CD4-positive, alpha-beta T cell treated with Interleukin-6 for 4 hours (primary cell): ENCODE results near the gene UPF1.

Experiments used
- DNase-seq: peaks from one replicate; pipeline ENCODE4 v3.0.0-alpha.2; 2020; ENCODE audit warnings: mixed read lengths

The UPF1 gene

DNA sequence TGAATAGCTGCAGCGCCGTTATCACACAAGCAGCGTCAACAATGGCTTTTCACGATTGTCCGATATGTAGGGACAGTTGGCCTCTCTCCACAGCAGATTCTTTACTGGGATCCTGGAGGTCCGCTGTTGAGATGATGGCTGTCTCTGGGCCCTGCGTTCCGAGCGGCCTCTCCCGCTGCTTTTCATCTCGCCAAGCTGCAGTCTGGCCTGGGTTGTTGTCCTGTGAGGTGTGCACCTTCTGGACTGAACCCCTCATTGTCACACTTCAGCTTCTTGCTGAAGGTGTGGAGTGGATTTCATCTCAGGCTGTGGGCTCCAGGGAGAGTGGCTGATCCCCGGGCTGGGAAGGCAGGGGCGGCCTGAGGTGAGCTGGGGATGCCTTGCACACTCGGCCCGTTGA lies 9.6 kb downstream of the UPF1 start:
- DNase-seq = no peak

DNA sequence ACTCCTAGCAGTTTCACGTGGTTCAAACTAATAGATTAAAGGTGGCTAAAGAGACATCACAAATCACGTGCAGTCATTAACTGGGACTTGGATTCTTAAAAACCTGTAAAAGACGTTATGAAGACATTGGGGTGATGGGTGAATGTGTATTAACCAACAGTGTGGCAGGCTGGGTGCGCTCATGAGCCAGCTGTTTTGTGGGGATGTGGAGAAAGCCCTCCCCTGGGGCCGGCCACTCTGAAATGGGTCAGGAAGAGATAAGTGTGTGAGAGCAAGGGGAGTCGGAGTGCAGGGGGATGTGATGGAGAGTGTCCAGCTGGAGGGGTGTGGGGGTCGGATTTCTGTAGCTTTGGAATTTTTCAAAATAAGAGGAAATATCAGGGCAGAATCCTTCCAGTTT lies 10.4 kb downstream of the UPF1 start:
- DNase-seq = no peak

DNA sequence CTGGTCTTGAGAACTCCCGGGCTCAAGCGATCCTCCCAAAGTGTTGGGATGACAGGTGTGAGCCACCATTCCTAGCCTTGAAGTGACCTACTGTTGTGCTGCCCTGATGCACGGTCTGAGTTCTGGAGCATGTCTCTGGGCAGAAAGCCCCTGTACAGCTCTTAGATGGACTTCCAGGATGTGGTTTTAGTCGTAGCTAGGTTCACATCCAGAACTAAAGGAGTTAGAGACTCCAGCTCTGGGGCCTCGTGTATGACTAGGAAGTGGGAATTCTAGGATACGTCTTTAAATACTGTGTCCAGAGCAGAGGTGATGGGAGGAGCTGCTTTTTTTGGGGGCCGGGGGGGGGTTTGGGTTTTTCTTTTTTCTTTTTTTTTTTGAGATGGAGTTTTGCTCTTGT lies 12.2 kb downstream of the UPF1 start:
- no peak for DNase-seq

DNA sequence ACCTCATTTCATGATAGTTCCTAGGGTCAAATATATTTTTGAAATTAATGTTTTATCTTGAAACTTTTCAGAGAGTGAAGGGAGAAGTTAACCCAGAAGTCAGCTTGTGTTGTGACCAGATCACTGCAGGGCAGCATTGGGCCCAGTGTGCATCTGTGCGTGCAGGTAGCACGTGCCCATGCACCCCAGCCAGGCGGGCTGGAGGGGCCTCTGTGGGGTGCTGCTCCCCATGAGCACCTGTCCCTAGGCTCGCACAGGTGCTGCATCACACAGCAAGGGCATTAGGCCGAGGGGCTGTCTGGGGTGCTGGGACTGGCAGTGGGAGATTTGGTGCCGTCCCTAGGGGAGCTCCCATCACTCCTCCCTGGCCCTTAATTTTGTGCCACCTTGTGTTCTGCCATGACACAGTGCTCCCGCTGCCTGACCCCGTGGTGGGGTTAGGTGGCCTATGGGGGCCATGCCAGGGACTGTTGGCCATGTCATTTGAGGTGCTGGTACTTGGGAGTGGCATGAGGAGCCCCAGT lies 13.1 kb downstream of the UPF1 start:
- no peak for DNase-seq

- DNase-seq = no peak
Observed at GRCh38 chr19:18845961-18846360, 14.2 kb downstream of the UPF1 start.

DNA sequence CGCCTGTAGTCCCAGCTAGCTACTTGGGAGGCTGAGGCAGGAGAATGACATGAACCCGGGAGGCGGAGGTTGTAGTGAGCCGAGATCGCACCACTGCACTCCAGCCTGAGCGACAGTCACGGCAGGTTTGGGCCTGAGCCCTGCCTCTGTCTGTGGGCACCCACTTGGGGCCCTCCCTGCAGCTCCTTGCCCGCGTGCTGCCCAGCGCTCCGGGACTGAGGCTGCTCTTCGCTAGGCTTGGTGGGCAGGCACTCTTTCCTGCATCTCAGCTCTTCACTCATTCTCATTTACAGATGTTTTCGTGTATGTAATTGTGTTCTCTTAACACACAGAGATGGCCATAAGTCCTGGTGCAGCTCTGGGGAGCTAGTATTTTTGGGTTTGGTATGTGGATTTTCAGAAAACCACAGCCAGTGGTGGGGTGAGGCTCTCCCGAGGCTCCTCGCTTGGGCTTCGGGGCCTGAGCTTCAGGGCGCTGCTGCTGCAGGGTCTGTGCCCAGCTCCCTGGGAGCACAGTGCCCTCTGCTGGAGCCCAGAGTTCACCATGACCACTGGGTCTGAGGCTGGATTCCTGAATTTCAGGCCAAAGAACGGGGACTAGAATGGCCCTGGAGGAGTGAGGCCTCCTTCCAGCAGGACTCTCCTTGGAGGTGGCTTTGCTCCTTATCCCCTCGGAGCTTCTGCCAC lies 15.2 kb downstream of the UPF1 start:
- DNase-seq = peak; percentile 74

- no peak for DNase-seq
Observed at GRCh38 chr19:18847549-18848463, 16.0 kb downstream of the UPF1 start.

GRCh38 chr19:18848878-18849661 lies 17.3 kb downstream of the UPF1 start:
- no peak for DNase-seq

DNA sequence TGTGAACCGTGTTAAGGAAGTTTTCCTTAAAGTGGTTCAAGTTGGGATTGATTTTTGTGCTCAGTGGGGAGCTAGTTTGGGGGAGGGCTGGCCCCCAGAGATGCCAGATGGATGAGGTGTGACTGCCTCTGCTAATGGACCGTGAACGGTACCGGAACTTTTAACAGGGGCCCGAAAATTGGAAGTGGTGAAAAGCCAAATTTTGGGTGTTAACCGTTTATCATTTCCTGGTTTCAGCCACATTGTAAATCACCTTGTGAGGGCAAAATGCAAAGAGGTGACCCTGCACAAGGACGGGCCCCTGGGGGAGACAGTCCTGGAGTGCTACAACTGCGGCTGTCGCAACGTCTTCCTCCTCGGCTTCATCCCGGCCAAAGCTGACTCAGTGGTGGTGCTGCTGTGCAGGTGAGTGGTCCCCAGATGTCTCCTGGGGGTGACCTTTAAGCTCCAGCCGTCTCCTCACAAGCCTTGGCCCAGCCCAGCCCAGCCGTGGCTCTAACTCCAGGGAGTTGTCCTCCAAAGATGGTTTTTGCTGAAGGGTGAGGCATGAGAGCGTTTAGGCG lies 18.2 kb downstream of the UPF1 start:
- no peak for DNase-seq

DNA sequence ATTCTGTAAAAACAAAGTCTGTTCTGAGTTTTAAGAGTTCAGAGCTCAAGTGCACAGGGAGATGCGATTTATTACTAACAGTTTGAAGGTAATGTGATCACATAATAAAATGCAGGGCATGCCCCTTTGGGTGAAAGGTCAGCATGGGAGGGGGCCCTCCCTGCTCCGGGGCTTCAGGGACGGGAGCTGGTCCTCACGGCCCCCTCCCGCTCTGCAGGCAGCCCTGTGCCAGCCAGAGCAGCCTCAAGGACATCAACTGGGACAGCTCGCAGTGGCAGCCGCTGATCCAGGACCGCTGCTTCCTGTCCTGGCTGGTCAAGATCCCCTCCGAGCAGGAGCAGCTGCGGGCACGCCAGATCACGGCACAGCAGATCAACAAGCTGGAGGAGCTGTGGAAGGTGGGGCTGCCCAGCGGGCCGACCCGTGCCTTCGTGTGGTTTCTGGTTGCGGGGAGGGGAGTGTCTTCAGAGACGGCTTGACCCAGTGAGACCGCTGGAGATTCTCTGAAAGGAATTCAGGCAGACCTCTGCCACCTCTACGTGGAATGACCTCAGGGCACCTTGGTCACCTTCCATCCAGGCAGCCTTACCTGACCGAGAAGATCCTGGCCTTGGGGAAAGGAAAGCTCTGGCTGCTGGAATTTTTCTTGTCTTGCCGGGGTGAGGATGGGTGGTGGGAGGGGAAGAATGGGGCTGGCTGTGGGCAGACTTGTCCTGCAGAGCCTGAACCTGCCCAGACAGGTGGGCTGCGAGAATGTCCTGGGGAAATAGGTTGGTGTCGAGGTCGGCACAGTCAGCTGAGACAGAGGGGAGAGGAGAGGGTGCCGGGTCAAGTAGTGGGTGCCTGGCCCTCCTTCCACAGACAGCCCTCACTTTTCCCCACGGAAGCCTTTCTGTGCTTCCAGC lies 19.0 kb downstream of the UPF1 start:
- DNase-seq = no peak

DNA sequence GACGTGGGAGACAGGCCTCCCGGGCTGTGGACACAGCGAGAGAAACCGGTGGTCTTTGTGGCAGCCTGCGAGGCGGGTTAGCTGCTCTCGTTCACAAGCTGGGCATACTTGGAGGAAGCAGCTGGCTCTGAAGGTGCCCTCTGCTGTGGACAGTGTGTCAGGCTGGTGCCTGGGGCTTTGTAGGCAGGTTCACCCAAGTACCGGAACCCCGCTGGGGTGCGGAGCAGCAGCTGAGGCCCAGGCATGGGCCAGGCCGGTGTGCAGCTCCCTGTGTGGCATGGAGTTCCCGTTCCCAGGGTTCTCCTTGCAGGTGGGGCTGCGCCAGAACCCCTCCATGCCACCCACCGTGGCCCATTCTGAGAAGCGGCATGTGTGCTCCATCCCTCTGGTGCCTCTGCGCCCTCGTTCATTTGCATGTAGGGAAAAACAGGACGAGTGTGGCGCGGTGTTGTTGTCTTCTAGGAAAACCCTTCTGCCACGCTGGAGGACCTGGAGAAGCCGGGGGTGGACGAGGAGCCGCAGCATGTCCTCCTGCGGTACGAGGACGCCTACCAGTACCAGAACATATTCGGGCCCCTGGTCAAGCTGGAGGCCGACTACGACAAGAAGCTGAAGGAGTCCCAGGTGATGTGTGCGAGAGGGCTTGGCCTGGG lies 20.0 kb downstream of the UPF1 start:
- DNase-seq = no peak

- DNase-seq = no peak
Observed at GRCh38 chr19:18852648-18853047, 20.9 kb downstream of the UPF1 start.

DNA sequence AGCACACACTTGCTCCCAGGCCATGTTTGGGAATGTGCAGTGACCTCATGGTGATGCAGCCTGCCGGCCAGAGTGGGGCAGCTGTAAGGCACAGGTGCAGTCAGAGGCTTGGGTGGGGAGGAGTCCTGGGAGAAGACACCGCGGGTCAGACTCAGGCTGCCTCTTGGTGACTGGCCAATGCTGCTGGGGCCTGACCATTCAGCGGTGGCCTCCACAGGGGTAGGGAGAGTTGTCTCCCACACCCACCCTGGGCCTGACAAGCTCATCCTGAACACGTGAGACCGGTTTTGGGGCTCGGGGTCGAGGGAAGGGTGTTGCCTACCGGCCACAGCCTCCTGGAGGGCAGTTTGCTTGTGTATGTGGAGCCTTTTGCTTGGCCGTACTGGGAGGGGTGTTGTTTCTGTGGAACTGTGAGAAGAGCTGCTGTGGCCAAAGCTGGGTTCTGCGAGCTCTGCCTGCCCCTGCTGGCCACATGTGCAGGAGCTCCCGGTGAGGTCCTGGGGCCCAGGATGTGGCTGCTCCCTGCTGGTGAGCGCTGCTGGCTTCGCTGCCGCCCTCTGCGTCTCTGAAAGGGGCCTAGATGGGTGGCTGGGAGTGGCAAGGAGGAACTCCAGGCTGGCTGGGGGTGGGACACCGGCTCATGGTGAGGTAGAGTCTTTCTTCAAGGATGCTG lies 22.1 kb downstream of the UPF1 start:
- no peak for DNase-seq

DNA sequence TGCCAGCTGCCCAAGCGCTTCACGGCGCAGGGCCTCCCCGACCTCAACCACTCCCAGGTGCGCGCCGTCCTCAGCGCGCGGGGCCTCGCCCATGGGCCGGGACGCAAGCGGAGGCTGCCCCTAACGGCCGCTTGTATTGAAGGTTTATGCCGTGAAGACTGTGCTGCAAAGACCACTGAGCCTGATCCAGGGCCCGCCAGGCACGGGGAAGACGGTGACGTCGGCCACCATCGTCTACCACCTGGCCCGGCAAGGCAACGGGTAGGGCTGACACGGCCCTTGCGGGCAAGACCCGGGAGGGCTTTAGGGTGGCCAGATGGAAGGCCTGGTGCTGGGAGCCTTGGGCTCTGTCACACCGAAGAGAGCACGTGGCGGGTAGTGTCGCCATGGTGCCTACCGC lies 23.2 kb downstream of the UPF1 start:
- no peak for DNase-seq

DNA sequence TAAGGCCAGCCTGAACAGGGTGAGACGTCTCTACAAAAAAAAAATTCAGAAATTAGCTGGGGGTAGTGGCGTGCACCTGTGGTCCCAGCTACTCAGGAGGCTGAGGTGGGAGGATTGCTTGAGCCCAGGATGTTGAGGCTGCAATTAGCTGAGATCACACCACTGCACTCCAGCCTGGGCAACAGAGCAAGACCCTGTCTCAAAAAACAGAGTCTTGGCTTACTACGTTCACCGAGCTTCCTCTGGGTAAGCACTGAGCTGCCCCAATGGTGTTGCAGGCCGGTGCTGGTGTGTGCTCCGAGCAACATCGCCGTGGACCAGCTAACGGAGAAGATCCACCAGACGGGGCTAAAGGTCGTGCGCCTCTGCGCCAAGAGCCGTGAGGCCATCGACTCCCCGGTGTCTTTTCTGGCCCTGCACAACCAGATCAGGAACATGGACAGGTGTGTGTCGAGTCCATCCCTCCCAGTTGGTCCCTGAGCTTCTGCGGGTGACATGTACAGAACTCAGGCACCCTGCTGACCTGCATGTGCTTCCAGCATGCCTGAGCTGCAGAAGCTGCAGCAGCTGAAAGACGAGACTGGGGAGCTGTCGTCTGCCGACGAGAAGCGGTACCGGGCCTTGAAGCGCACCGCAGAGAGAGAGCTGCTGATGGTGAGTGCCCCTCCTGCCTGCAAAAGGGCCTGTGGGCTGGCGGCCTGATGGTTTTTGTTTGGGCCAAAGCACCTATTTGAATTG lies 24.1 kb downstream of the UPF1 start:
- no peak for DNase-seq

DNA sequence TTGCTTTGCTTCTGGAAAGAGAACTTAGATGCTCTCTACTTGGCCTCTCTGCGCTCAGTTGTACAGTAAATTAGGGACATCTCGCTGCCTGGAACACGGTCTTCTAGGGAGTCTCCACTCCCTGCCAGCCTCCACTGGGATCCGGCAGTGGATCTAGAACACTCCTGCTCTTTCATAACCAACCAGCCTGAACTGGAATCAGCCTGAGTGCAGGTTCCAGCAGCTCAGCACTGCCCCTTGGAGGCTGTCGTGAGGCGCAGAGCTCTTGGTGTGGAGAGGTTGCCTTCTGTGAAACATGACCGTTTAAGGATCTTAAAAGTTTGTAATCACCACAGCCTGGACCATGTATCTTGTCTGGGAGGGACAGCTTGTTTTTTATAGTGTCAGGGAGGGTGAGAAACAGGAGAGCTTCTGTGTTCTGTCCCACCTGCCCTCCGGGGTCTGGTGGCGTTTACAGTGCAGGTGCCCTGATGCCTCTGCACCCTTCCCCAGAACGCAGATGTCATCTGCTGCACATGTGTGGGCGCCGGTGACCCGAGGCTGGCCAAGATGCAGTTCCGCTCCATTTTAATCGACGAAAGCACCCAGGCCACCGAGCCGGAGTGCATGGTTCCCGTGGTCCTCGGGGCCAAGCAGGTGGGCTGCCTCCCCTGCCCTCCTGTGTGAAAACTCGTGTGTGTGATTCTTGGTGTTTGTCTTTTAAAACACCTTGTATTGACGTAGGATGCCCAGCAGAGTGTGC lies 24.8 kb downstream of the UPF1 start:
- no peak for DNase-seq

DNA sequence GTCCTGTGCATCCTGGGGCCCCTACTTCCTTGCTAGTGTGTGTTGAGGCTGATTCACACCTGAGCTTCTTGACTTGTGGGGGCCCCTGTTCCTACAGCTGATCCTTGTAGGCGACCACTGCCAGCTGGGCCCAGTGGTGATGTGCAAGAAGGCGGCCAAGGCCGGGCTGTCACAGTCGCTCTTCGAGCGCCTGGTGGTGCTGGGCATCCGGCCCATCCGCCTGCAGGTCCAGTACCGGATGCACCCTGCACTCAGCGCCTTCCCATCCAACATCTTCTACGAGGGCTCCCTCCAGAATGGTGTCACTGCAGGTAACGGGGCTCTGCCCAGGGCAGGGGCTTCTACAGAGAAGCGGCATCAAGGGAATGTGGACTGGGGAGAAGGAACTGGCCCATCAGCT lies 25.5 kb downstream of the UPF1 start:
- no peak for DNase-seq

DNA sequence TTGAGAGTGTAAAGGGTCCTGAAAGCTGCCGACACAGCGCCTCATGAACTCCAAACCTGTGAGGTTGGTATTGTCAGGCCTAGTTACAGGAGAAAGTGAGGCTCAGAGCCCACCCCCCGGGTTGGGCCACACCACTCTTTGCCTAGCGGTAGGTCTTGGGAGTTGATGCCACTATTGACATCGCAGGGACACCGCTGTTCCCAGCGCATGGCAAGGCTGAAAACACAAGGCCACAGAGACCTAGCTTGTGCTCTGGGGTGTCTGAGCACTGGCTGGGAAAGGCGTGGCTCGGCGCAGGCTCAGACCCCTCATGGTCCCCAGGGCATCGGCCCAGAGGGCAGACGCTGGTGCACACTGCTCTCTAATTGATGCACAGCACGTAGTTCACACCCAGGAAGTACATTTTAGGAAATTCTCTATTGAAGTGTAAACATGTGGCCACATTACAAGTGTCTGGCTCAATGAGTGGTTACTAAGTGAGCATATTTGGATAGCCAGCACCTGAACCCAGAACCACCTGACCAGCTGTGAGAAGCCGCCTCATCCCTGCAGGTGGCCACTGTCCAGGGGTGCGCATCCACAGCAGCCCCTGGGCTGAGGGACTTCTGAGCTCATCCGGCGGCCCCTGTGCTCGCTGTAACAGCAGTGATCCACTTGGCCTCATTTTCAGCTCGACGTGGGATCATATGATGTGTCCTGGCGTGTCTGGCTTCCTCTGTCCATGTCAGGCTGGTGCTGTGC lies 27.3 kb downstream of the UPF1 start:
- DNase-seq = no peak
